Vagina (tissue), 2 donors: Measurements from ENCODE around the gene ALKBH8.

Experiments
- CTCF ChIP-seq, 3 experiments: fragments of 450-650 bp in 2 of 3; fragments of 200-600 bp in 1 of 3; sonication (generic) in 1 of 3; IDR thresholded peaks; one replicate each; pipeline ENCODE4 v1.5.1; 2017 to 2019; ENCODE audit warnings: antibody characterized with exemption in 3 of 3, mild to moderate bottlenecking in 2 of 3, moderate library complexity in 2 of 3
- POLR2A ChIP-seq, 2 donors: fragments of 450-650 bp; IDR thresholded peaks; one replicate each; pipeline ENCODE4 v1.6.1; 2017; ENCODE audit warnings: antibody characterized with exemption in 2 of 2, mild to moderate bottlenecking in 2 of 2, moderate library complexity in 2 of 2

GRCh38 chr11:107490836-107491235 lies 74.7 kb downstream of the ALKBH8 start:
- TF ChIP-seq POLR2A (IDR thresholded peaks at IDR 0.05) (no peak), CTCF (IDR thresholded peaks at IDR 0.05) (no peak)
